ENCODE results near the gene ZNF750. TPM values are rescaled to one million over a fixed set of nuclear protein-coding genes. Genes with fewer than 3 reads are reported as not detected.

The ZNF750 gene
- total RNA-seq, 6 experiments from 2014 or later: not detected

GRCh38 chr17:82815354-82815753 is 24.5 kb downstream of the ZNF750 start:
- DNase-seq: peak in 1 of 3 donors; percentile 39
- no peak overlapping the region for H3K27ac ChIP-seq
- H3K4me3 ChIP-seq: no peak overlapping the region
- H3K9me3 ChIP-seq: no peaks in the 10 kb centered on the region
- intact Hi-C loops (cut with DNase I): no loop called here
- H3K36me3 ChIP-seq: peaks cover 0 to 8% (median 1%) of the 10 kb centered on the region in 4 donors
- 97% methylated on average over 3 of the region's 5 CpGs for WGBS (ENCODE audit: insufficient coverage, low coverage, low lambda C conversion rate, missing lambda C conversion rate)
- TF ChIP-seq CTCF (IDR thresholded peaks at IDR 0.05) (no peak), POLR2A (IDR thresholded peaks at IDR 0.05) (no peak)
- H3K27me3 ChIP-seq: no peaks in the 10 kb centered on the region
- ATAC-seq: peak in 1 of 4 donors; percentile 9
- no peaks in the 10 kb centered on the region for H3K4me1 ChIP-seq

GRCh38 chr17:82814834-82815233 is 25.0 kb downstream of the ZNF750 start:
- no peak for ATAC-seq
- intact Hi-C loops (cut with DNase I): no loop called here
- H3K27ac ChIP-seq: no peak overlapping the region
- no peaks in the 10 kb centered on the region for H3K27me3 ChIP-seq
- peaks cover 0 to 8% (median 0%) of the 10 kb centered on the region in 4 donors for H3K36me3 ChIP-seq
- 100% methylated on average over 7 of the region's 20 CpGs for WGBS (ENCODE audit: insufficient coverage, low coverage, low lambda C conversion rate, missing lambda C conversion rate)
- H3K4me3 ChIP-seq: no peak overlapping the region
- no peaks in the 10 kb centered on the region for H3K4me1 ChIP-seq
- no peaks in the 10 kb centered on the region for H3K9me3 ChIP-seq
- peak in 1 of 3 donors; percentile 36 for DNase-seq
- TF ChIP-seq POLR2A (IDR thresholded peaks at IDR 0.05): no peak
- TF ChIP-seq CTCF (IDR thresholded peaks at IDR 0.05): no peak

GRCh38 chr17:82813299-82814051 is 26.3 kb downstream of the ZNF750 start:
- ATAC-seq: no peak
- H3K4me3 ChIP-seq: no peak overlapping the region
- no peak for DNase-seq
- H3K36me3 ChIP-seq: peaks cover 0 to 8% (median 0%) of the 10 kb centered on the region in 4 donors
- H3K4me1 ChIP-seq: no peaks in the 10 kb centered on the region
- no peaks in the 10 kb centered on the region for H3K27me3 ChIP-seq
- intact Hi-C loops (cut with DNase I): no loop called here
- no peaks in the 10 kb centered on the region for H3K9me3 ChIP-seq
- no peak for TF ChIP-seq CTCF (IDR thresholded peaks at IDR 0.05)
- no peak for TF ChIP-seq POLR2A (IDR thresholded peaks at IDR 0.05)
- WGBS (ENCODE audit: insufficient coverage, low coverage, low lambda C conversion rate, missing lambda C conversion rate): 81% methylated on average over 7 of the region's 23 CpGs
- no peak overlapping the region for H3K27ac ChIP-seq

- H3K9me3 ChIP-seq: no peaks in the 10 kb centered on the region
- no peaks in the 10 kb centered on the region for H3K4me1 ChIP-seq
- DNase-seq (no peak), ATAC-seq (no peak)
- WGBS (ENCODE audit: insufficient coverage, low coverage, low lambda C conversion rate, missing lambda C conversion rate): 96% methylated on average over 5 of the region's 17 CpGs
- H3K4me3 ChIP-seq: no peak overlapping the region
- TF ChIP-seq POLR2A (IDR thresholded peaks at IDR 0.05): no peak
- no peak for TF ChIP-seq CTCF (IDR thresholded peaks at IDR 0.05)
- peaks cover 0 to 8% (median 0%) of the 10 kb centered on the region in 4 donors for H3K36me3 ChIP-seq
- intact Hi-C loops (cut with DNase I): no loop called here
- H3K27ac ChIP-seq: no peak overlapping the region
- no peaks in the 10 kb centered on the region for H3K27me3 ChIP-seq
Observed at GRCh38 chr17:82812601-82813000, 27.2 kb downstream of the ZNF750 start.
